WTC11 (cell line): ENCODE measurements around the gene ARHGAP30. TPM values are rescaled to one million over a fixed set of nuclear protein-coding genes. Genes with fewer than 3 reads are reported as not detected.

Source experiments
- ATAC-seq: fragments of 200-7000 bp; cut with Tn5 transposase; 2 replicates; pipeline ENCODE4 v1.10.0; 2021; ENCODE audit warnings: mild to moderate bottlenecking, moderate library complexity
- CTCF ChIA-PET: fragments of 300-600 bp; sonication (Branson Sonifier 250); formaldehyde crosslinking; loops from one replicate; lab custom pipeline; 2021; ENCODE audit warnings: antibody characterized with exemption; lab: Charles Lee
- POLR2A ChIA-PET: fragments of 350-600 bp; sonication (Branson Sonifier 250); formaldehyde crosslinking; loops from one replicate; lab custom pipeline; 2021; ENCODE audit warnings: antibody characterized with exemption; lab: Charles Lee
- DNase-seq: peaks from one replicate; pipeline ENCODE4 v3.0.0; 2021; ENCODE audit warnings: low spot score
- H3K27ac Mint-ChIP-seq: 2 replicates; pipeline ENCODE4 v1.8.0; 2021; ENCODE audit warnings: mixed read lengths
- H3K27me3 Mint-ChIP-seq: 2 replicates; pipeline ENCODE4 v1.8.0; 2021; ENCODE audit warnings: low read depth, mild to moderate bottlenecking, moderate library complexity, mixed read lengths
- H3K36me3 Mint-ChIP-seq: 2 replicates; pipeline ENCODE4 v1.8.0; 2021; ENCODE audit warnings: mixed read lengths
- H3K4me1 Mint-ChIP-seq: 2 replicates; pipeline ENCODE4 v1.8.0; 2022; ENCODE audit warnings: mixed read lengths
- H3K4me3 Mint-ChIP-seq: 2 replicates; pipeline ENCODE4 v1.8.0; 2021; ENCODE audit warnings: mild to moderate bottlenecking, moderate library complexity, mixed read lengths
- H3K9me3 Mint-ChIP-seq: 2 replicates; pipeline ENCODE4 v1.8.0; 2021; ENCODE audit warnings: mixed read lengths
- ATF1 ChIP-seq: sonication (generic); formaldehyde crosslinking; IDR thresholded peaks from 2 replicates; pipeline ENCODE4 v1.8.1; 2023; ENCODE audit warnings: mild to moderate bottlenecking, moderate library complexity, missing genetic modification reagents
- ESRRA ChIP-seq: sonication (generic); formaldehyde crosslinking; IDR thresholded peaks from 2 replicates; pipeline ENCODE4 v1.8.1; 2022; ENCODE audit warnings: mild to moderate bottlenecking, missing genetic modification reagents, borderline replicate concordance
- NFYB ChIP-seq: sonication (generic); formaldehyde crosslinking; conservative IDR thresholded peaks from 2 replicates; pipeline ENCODE4 v1.8.0; 2022; ENCODE audit warnings: low read depth, missing genetic modification reagents
- NR1H2 ChIP-seq: sonication (generic); formaldehyde crosslinking; IDR thresholded peaks from 2 replicates; pipeline ENCODE4 v1.9.0; 2021; ENCODE audit warnings: mild to moderate bottlenecking, moderate library complexity, missing genetic modification reagents
- RELA ChIP-seq: sonication (generic); formaldehyde crosslinking; IDR thresholded peaks from 2 replicates; pipeline ENCODE4 v1.8.1; 2022; ENCODE audit warnings: missing genetic modification reagents, mild to moderate bottlenecking, borderline replicate concordance
- RORB ChIP-seq: fragments of 250-450 bp; sonication (Bioruptor Pico); IDR thresholded peaks from 2 replicates; pipeline ENCODE4 v1.9.0; 2021; ENCODE audit warnings: mild to moderate bottlenecking
- SMAD4 ChIP-seq: sonication (generic); formaldehyde crosslinking; IDR thresholded peaks from 2 replicates; pipeline ENCODE4 v1.8.0; 2022; ENCODE audit warnings: mild to moderate bottlenecking, missing genetic modification reagents
- SP1 ChIP-seq: sonication (generic); formaldehyde crosslinking; conservative IDR thresholded peaks from 2 replicates; pipeline ENCODE4 v1.8.1; 2022; ENCODE audit warnings: missing genetic modification reagents
- ZBTB21 ChIP-seq: sonication (generic); formaldehyde crosslinking; IDR thresholded peaks from 2 replicates; pipeline ENCODE4 v1.8.1; 2023; ENCODE audit warnings: mild to moderate bottlenecking, missing genetic modification reagents, borderline replicate concordance
- ZNF121 ChIP-seq: sonication (generic); formaldehyde crosslinking; IDR thresholded peaks from 2 replicates; pipeline ENCODE4 v1.8.0; 2023; ENCODE audit warnings: missing genetic modification reagents
- ZNF138 ChIP-seq: sonication (generic); formaldehyde crosslinking; conservative IDR thresholded peaks from 2 replicates; pipeline ENCODE4 v1.8.1; 2022; ENCODE audit warnings: mild to moderate bottlenecking, moderate library complexity, missing genetic modification reagents
- ZNF232 ChIP-seq: sonication (generic); formaldehyde crosslinking; IDR thresholded peaks from 2 replicates; pipeline ENCODE4 v1.8.0; 2022; ENCODE audit warnings: mild to moderate bottlenecking, missing genetic modification reagents
- ZNF263 ChIP-seq: sonication (generic); formaldehyde crosslinking; IDR thresholded peaks from 2 replicates; pipeline ENCODE4 v1.8.1; 2022; ENCODE audit warnings: low read depth, mild to moderate bottlenecking, moderate library complexity, missing genetic modification reagents
- ZNF423 ChIP-seq: fragments of 250-450 bp; sonication (Bioruptor Pico); IDR thresholded peaks from 2 replicates; pipeline ENCODE4 v2.1.2; 2022; ENCODE audit warnings: mild to moderate bottlenecking, moderate library complexity
- ZNF671 ChIP-seq: fragments of 250-450 bp; sonication (Bioruptor Pico); IDR thresholded peaks from 2 replicates; pipeline ENCODE4 v1.8.0; 2021; ENCODE audit warnings: mild to moderate bottlenecking
- total RNA-seq: library from RNA; stranded (reverse); gene quantifications from 3 replicates; pipeline ENCODE4 v1.2.3, GENCODE V29; 2021
- TF ChIP-seq, protein P1 (sequence below): fragments of 250-450 bp; sonication (Bioruptor Pico); conservative IDR thresholded peaks from 2 replicates; pipeline ENCODE4 v1.9.0; 2021; ENCODE audit warnings: mild to moderate bottlenecking
- TF ChIP-seq, protein P2 (sequence below): sonication (generic); formaldehyde crosslinking; IDR thresholded peaks from 2 replicates; pipeline ENCODE4 v1.8.1; 2023; ENCODE audit warnings: mild to moderate bottlenecking, missing genetic modification reagents, moderate library complexity
- TF ChIP-seq, protein P3 (sequence below): sonication (generic); formaldehyde crosslinking; IDR thresholded peaks from 2 replicates; pipeline ENCODE4 v1.8.1; 2023; ENCODE audit warnings: mild to moderate bottlenecking, missing genetic modification reagents
- TF ChIP-seq, protein P4 (sequence below): sonication (generic); formaldehyde crosslinking; IDR thresholded peaks from 2 replicates; pipeline ENCODE4 v1.8.0; 2022; ENCODE audit warnings: mild to moderate bottlenecking, missing genetic modification reagents
- TF ChIP-seq, protein P5 (sequence below): fragments of 250-450 bp; sonication (Bioruptor Pico); IDR thresholded peaks from 2 replicates; pipeline ENCODE4 v1.8.0; 2021; ENCODE audit warnings: mild to moderate bottlenecking
- TF ChIP-seq, protein P6 (sequence below): fragments of 200-600 bp; IDR thresholded peaks from 2 replicates; pipeline ENCODE4 v1.8.0; 2022; ENCODE audit warnings: antibody characterized with exemption
- TF ChIP-seq, protein P7 (sequence below): sonication (generic); formaldehyde crosslinking; IDR thresholded peaks from 2 replicates; pipeline ENCODE4 v1.8.0; 2023; ENCODE audit warnings: mild to moderate bottlenecking, missing genetic modification reagents

ARHGAP30 gene
- total RNA-seq, 1 experiment from 2014 or later = 0.52 TPM

DNA sequence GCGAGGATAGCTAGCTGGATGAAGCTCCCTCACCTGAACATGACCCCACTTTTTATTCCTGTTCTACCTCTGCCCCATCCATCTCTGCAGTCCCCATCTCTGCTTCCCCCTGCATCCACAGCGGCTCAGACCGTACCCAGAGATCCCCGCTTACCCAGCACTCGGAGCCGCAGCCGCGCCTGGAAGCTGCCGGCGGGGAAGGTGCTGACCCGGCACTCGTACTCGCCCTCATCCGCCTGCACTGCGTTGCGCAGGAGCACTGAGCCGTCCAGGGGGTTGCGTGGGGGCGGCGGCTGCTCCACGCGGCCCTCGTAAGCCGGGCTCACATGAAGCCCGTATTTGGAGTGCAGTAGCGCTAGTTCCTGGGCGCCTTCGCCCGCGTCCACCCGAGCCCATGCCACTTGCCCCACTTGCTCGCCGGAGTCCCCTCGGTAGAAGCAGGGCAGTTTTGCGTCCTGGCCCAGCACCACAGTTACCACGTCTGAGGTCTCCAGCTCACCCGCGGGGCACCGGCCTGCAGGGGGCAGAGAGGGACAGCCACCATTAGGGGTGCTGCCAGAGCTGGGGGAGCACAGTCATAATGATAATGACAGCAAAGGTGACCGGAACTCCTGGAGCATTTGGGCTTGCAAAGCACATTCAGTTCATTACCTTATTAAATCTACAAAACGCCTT lies 9.9 kb upstream of the ARHGAP30 start:
- no peak for TF ChIP-seq ZBTB21 (CRISPR knock-in tag)
- no peak for TF ChIP-seq ZNF671 (CRISPR knock-in tag)
- TF ChIP-seq SMAD4 = no peak
- TF ChIP-seq, protein P1, sequence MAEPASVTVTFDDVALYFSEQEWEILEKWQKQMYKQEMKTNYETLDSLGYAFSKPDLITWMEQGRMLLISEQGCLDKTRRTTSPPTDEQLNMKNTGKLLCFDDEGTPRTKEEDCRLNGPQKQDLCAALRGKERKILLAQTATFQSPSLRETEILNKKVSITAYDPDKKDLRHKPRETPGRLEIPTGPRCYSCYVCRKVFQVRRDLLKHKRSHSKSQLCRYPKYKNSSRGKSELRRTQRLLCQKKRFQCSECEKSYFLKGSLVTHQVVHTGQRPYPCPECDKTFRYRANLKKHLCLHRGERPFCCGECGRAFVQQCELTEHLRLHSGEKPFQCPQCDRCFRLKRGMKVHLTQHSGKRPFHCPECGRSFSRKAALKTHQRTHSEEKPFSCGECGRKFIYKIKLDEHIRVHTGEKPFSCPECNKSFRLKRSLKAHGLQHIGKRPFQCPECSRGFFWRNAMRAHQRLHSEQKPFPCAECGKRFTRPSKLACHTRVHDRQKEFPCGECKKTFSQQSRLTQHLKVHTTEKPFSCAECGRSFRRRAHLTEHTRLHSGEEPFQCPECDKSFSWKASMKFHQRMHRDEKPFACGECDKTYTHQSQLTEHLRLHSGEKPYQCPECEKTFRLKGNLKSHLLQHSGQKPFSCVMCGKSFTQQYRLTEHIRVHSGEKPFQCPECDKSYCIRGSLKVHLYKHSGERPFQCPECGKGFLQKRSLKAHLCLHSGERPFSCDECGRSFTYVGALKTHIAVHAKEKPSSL = no peak
- TF ChIP-seq, protein P2, sequence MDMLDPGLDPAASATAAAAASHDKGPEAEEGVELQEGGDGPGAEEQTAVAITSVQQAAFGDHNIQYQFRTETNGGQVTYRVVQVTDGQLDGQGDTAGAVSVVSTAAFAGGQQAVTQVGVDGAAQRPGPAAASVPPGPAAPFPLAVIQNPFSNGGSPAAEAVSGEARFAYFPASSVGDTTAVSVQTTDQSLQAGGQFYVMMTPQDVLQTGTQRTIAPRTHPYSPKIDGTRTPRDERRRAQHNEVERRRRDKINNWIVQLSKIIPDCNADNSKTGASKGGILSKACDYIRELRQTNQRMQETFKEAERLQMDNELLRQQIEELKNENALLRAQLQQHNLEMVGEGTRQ = no peak
- TF ChIP-seq ZNF232 (CRISPR knock-in tag) = no peak
- TF ChIP-seq, protein P3, sequence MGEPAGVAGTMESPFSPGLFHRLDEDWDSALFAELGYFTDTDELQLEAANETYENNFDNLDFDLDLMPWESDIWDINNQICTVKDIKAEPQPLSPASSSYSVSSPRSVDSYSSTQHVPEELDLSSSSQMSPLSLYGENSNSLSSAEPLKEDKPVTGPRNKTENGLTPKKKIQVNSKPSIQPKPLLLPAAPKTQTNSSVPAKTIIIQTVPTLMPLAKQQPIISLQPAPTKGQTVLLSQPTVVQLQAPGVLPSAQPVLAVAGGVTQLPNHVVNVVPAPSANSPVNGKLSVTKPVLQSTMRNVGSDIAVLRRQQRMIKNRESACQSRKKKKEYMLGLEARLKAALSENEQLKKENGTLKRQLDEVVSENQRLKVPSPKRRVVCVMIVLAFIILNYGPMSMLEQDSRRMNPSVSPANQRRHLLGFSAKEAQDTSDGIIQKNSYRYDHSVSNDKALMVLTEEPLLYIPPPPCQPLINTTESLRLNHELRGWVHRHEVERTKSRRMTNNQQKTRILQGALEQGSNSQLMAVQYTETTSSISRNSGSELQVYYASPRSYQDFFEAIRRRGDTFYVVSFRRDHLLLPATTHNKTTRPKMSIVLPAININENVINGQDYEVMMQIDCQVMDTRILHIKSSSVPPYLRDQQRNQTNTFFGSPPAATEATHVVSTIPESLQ (CRISPR knock-in tag) = no peak
- no peak for TF ChIP-seq RORB
- no peak for TF ChIP-seq ESRRA
- TF ChIP-seq, protein P4, sequence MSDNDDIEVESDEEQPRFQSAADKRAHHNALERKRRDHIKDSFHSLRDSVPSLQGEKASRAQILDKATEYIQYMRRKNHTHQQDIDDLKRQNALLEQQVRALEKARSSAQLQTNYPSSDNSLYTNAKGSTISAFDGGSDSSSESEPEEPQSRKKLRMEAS (CRISPR knock-in tag) = no peak
- no peak for TF ChIP-seq SP1
- TF ChIP-seq, protein P5, sequence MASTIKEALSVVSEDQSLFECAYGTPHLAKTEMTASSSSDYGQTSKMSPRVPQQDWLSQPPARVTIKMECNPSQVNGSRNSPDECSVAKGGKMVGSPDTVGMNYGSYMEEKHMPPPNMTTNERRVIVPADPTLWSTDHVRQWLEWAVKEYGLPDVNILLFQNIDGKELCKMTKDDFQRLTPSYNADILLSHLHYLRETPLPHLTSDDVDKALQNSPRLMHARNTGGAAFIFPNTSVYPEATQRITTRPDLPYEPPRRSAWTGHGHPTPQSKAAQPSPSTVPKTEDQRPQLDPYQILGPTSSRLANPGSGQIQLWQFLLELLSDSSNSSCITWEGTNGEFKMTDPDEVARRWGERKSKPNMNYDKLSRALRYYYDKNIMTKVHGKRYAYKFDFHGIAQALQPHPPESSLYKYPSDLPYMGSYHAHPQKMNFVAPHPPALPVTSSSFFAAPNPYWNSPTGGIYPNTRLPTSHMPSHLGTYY (CRISPR knock-in tag) = no peak
- TF ChIP-seq ZNF121 (CRISPR knock-in tag) = no peak
- ChIA-PET CTCF (interaction anchor here (0.9 to 2.8 kb wide), 8 partner anchors 8 to 41 kb away, joined by 3 to 24 read pairs (median 4); partner anchors contain the start of genes ARHGAP30, KLHDC9 and NECTIN4), POLR2A (interaction anchor here (0.6 kb wide), 1 partner anchor 108 kb away, joined by 7 read pairs; no protein-coding TSS in a partner anchor)
- ATAC-seq = peak; percentile 33
- no peaks in the 10 kb centered on the region; the same call in 1 of the 2 replicates for H3K27me3 Mint-ChIP-seq
- H3K36me3 Mint-ChIP-seq = no peaks in the 10 kb centered on the region
- H3K4me1 Mint-ChIP-seq = peaks cover 27% of the 10 kb centered on the region
- no peaks in the 10 kb centered on the region for H3K9me3 Mint-ChIP-seq
- no peak overlapping the region for H3K4me3 Mint-ChIP-seq
- DNase-seq = no peak
- H3K27ac Mint-ChIP-seq = no peak overlapping the region

DNA sequence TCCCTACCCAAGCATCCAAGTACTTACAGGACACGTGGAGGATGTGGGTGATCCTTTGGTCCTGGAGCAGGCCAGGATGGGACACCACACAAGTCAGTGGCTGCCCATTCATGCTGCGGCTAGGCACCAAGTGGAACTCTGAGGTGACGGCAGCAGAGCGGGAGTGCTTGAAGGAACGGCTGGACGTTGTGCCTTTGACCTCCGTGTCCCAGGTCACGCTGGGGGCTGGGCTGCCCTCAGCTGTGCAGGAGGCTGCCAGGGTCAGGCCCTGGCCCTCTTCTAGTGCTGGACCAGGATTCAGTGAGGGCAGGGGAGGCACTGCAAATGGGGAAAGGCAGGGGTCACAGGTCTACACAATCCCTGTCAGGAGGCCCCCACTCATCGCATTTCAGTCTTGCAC lies 7.7 kb upstream of the ARHGAP30 start:
- H3K27me3 Mint-ChIP-seq = no peaks in the 10 kb centered on the region; the same call in 1 of the 2 replicates
- TF ChIP-seq ZNF121 (CRISPR knock-in tag) (no peak), ATF1 (CRISPR knock-in tag) (no peak), ZNF138 (CRISPR knock-in tag) (no peak), NFYB (CRISPR knock-in tag) (no peak), RELA (CRISPR knock-in tag) (no peak), ZNF263 (CRISPR knock-in tag) (no peak), NR1H2 (no peak), ZBTB21 (CRISPR knock-in tag) (no peak), ZNF423 (CRISPR knock-in tag) (no peak)
- TF ChIP-seq, protein P6, sequence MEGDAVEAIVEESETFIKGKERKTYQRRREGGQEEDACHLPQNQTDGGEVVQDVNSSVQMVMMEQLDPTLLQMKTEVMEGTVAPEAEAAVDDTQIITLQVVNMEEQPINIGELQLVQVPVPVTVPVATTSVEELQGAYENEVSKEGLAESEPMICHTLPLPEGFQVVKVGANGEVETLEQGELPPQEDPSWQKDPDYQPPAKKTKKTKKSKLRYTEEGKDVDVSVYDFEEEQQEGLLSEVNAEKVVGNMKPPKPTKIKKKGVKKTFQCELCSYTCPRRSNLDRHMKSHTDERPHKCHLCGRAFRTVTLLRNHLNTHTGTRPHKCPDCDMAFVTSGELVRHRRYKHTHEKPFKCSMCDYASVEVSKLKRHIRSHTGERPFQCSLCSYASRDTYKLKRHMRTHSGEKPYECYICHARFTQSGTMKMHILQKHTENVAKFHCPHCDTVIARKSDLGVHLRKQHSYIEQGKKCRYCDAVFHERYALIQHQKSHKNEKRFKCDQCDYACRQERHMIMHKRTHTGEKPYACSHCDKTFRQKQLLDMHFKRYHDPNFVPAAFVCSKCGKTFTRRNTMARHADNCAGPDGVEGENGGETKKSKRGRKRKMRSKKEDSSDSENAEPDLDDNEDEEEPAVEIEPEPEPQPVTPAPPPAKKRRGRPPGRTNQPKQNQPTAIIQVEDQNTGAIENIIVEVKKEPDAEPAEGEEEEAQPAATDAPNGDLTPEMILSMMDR = no peak
- TF ChIP-seq, protein P7, sequence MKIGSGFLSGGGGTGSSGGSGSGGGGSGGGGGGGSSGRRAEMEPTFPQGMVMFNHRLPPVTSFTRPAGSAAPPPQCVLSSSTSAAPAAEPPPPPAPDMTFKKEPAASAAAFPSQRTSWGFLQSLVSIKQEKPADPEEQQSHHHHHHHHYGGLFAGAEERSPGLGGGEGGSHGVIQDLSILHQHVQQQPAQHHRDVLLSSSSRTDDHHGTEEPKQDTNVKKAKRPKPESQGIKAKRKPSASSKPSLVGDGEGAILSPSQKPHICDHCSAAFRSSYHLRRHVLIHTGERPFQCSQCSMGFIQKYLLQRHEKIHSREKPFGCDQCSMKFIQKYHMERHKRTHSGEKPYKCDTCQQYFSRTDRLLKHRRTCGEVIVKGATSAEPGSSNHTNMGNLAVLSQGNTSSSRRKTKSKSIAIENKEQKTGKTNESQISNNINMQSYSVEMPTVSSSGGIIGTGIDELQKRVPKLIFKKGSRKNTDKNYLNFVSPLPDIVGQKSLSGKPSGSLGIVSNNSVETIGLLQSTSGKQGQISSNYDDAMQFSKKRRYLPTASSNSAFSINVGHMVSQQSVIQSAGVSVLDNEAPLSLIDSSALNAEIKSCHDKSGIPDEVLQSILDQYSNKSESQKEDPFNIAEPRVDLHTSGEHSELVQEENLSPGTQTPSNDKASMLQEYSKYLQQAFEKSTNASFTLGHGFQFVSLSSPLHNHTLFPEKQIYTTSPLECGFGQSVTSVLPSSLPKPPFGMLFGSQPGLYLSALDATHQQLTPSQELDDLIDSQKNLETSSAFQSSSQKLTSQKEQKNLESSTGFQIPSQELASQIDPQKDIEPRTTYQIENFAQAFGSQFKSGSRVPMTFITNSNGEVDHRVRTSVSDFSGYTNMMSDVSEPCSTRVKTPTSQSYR (CRISPR knock-in tag) = no peak
- no peaks in the 10 kb centered on the region for H3K36me3 Mint-ChIP-seq
- H3K9me3 Mint-ChIP-seq = no peaks in the 10 kb centered on the region
- POLR2A ChIA-PET = no interaction called here
- DNase-seq (no peak), ATAC-seq (no peak)
- peaks cover 21% of the 10 kb centered on the region for H3K4me1 Mint-ChIP-seq
- no peak overlapping the region for H3K4me3 Mint-ChIP-seq
- CTCF ChIA-PET = no interaction called here
- no peak overlapping the region for H3K27ac Mint-ChIP-seq
